Left kidney (tissue), 8 donors: ENCODE results near the gene SUGCT. TPM values are rescaled to one million over a fixed set of nuclear protein-coding genes. Genes with fewer than 3 reads are reported as not detected.
"Not testable (repeated sequence)": the region's sequence is repeated elsewhere in the genome, so short reads cannot be mapped to it uniquely, and the experiment has no call there.

Source experiments
- DNase-seq: peaks from one replicate; pipeline ENCODE4 v3.0.0-alpha.2; 2013
- long read RNA-seq, 8 donors: transcript quantifications; one replicate each; lab custom pipeline, GENCODE V29; 2026
- polyA plus RNA-seq: library from polyadenylated mRNA; unstranded; fragments of 120-200 nt; gene quantifications from one replicate; pipeline ENCODE4 v1.2.1, GENCODE V29; 2013; ENCODE audit not compliant: insufficient read length

SUGCT gene
- polyA plus RNA-seq: 14.0 TPM
- long read RNA-seq, donor 1: 0 reads
- long read RNA-seq, donor 2: 0 reads
- long read RNA-seq, donor 3: 0 reads
- long read RNA-seq, donor 4, partial matches to known transcripts: 0 of 1 reads
- long read RNA-seq, donor 4, other reads (novel, unspliced or antisense): 0 of 1 reads
- long read RNA-seq, donor 5, partial matches to known transcripts: 6 of 8 reads
- long read RNA-seq, donor 5, other reads (novel, unspliced or antisense): 0 of 8 reads
- long read RNA-seq, donor 6, partial matches to known transcripts: 0 of 1 reads
- long read RNA-seq, donor 6, other reads (novel, unspliced or antisense): 0 of 1 reads
- long read RNA-seq, donor 7: 0 reads
- long read RNA-seq, donor 8: 0 reads

DNA sequence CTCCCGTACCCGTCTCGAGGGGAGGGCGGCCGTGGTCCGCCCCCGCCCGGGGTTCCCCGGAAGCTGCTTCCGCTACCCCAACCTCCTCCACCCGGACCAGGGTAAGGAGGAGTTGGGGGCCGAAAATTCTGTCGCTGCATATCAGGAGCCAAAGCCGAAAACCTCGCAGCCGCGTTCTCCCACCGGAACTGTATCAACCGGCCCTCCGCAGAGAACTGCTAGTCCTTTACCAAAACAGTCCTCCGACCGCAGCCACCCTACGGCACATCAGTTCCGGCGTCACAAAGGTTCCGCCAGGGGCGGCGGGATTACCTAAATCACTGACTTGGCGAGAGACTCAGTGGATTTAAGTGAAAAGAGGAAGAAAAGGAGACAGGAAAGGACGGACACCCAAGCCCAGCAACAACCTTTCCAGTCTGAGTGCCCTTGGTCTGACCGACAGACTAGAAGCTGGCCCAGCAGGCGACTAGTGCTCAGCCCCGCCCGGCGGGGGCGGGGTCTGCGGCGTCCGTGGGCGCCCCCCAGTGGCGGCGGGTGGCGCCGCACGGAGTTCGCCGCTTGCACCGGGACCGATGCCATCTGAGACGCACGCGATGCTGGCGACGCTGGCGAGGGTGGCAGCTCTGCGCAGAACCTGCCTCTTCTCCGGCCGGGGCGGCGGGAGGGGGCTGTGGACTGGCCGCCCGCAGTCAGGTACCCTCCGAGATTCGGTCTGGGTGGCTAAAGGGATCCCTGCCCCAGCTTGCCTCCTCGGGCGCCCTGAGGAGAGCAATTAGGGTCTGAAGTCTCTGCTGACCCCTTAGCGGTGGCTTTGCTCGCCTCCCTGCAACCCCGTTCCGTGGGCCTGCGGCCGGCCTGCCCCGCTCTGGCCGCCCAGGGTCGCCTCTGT lies at the start of gene SUGCT, which contains the start of gene MPLKIP:
TSS of gene SUGCT (plus strand) at position 578 of the 889 bp plus-strand sequence.
TSS of gene MPLKIP (minus strand) at position 195 of the 889 bp plus-strand sequence. CDS start at position 140, 55 bp downstream.
- peak; percentile 91 for DNase-seq

DNA sequence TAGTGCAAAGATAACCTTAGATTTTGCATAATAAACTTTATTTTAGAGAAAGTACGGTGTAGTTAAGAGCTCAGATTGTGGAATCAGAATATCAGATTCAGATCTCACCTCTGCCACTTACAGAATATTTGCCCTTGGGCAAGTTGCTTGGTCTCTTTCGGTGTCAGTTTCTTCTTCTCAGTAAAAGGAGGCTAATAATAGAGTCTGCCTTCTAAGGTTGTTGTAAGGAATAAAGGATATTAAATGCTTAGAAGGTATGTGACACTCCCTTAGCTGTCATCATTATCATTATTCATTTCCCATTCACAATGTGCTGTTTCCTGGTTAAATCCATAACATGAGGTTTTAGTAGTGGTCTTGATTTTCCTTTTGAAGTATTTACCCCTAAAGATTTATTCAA lies 42.6 kb upstream of the SUGCT start:
- no peak for DNase-seq

DNA sequence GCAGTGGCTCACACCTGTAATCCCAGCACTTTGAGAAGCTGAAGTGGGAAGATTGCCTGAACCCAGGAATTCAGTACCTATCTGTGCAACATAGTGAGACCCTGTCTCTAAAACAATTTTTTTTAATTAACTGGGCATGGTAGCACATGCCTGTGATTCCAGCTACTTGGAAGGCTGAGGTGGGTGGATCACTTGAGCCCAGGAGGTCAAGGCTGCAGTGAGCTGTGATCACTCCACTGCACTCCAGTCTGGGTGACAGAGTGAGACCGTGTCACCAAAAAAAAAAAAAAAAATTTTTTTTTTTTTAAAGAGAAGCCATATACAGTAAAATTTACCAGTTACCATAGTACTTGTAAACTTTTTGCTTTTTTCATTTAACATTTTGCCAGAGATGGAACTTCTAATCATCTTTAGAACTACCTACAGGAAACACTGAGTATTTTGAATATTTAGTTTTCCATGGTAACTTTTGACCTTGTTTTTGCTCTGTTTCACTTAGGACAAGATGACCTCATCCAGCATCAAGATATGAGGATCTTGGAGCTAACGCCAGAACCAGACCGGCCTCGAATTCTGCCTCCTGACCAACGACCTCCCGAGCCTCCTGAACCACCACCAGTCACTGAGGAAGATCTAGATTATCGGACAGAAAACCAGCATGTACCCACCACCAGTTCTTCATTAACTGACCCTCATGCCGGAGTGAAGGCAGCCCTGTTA lies 41.0 kb upstream of the SUGCT start:
- DNase-seq: no peak

DNA sequence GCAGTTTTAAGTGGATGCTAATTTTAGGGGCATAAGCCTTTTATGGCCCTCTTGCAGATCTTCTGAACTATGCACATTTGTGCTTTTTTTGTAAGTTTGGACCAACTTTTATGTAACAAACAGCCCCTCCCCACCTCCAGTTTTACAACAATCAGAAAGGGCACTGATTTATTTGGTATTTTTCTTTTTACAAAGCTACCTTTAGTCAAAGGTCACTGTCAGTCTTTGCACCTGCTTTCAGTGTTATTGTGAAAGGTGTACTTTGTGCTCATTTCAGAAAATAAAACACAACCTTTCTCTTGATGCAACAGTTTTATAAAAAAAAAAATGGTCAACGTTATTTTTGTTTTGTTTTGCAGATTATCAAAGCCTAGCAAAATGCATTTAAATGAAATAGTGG lies 39.6 kb upstream of the SUGCT start:
- DNase-seq: no peak

DNA sequence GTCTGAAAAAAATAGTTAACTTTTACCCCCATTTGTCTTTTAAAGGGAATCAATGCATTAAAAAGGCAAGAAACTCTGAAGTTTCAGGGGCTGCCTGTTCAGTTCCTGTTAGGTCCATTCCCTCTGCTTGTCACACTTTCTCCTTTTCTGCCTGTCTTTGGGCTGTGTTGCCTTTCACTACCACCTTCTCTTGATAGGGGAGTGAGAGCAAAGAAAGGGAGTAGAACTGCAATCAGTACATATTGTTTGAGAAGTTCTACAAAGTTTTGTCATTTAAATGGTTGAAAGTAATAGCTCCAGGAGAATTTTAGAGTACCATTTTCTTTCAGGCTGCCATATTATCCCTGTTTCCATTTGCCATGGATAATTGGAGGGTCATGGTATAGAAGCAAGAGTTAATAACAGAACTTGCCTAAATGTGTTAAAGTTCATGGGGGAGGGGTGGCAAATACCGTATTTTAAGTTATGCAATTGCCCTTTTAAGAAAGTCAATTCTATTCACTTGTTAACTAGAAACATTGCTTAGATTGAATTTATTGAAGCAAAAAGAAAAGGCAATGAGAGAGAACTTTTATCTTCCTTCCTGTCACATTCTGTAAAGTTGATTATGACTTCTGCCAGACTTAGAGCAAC lies 39.0 kb upstream of the SUGCT start:
- DNase-seq: no peak

DNA sequence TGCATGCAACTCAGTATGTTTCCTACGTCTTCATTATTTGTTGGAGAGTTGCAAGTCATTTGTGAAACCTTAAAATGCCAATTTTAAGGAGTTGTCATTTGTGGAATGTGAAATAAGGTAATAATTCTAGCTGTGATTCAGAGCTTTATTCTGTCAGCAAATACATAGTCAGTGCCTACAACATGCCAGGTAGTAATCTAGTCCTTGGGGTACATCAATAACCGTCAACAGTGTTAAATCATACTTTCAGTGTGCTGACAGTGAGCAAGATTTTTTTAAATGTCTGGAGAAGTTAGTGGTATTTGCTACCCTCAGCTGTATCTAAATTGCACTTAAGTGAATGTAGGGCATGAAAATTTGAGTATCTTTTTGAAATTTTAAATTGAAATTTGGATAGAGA lies 37.1 kb upstream of the SUGCT start:
- no peak for DNase-seq

DNA sequence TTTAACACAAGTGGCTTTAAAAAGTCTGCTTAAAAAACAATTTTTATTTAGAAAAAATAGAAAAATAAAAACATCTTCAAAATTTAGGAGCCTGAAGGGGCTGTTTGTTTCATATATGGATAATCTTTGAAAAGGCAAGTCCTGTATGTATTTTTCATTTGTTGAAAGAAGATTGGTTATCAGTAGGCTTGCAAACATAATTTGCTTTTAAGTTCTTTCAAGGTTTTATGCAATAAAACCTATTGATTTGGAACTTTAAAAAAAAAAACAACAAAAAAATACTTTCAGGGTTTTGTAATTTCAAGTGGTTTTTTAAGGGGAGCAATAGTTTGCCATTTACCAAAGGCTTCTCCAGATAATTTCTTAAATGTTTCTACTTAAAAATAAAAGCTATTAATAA lies 36.0 kb upstream of the SUGCT start:
- DNase-seq: no peak

DNA sequence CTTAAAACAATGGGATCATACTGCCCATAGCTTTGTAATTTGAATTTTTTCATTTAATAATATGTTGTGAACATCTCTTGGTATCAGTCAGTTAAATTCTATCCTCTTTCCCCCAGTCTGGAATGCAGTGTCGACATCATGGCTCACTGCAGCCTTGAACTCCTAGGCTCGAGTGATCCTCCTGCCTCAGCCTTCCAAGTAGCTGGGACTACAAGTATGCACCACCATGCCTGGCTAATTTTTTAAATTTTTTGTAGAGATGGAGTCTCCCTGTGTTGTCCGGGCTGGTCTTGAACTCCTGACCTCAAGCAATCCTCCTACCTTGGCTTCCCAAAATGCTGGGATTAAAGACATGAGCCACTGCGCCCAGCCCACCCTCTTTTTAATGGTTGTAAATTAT lies 35.0 kb upstream of the SUGCT start:
- no peak for DNase-seq

DNA sequence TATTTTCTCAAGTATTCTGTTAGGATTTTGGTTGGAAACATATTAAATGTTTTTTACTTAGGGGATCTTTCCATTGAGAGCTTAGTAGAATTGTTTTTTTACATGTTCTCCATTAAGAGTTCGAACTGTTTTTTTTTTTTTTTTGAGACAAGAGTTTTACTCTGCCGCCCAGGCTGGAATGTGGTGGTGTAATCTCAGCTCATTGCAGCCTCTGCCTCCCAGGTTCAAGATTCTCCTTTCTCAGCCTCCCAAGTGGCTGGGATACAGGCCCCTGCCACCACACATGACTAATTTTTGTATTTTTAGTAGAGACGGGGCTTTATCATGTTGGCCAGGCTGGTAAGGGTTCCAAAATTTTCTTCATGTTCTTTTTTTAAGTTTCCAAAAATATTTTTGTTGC lies 33.6 kb upstream of the SUGCT start:
- DNase-seq: no peak

DNA sequence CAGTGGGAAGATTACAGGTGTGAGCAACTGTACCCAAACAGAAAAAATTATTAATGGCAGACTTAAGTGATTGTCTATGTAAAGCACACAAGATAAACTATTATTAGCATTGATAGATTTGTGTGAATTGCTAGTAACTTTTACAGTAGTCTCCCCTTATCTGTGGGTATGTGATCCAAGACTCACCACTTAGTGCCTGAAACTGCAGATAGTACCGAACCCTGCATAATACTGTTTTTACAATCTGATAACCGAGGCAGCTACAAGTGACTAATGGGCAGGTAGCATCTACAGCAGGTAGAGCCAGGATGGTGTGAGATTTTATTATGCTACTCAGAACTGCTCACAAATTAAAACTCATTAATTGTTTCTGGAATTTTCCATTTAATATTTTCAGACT lies 31.9 kb upstream of the SUGCT start:
- DNase-seq: no peak

DNA sequence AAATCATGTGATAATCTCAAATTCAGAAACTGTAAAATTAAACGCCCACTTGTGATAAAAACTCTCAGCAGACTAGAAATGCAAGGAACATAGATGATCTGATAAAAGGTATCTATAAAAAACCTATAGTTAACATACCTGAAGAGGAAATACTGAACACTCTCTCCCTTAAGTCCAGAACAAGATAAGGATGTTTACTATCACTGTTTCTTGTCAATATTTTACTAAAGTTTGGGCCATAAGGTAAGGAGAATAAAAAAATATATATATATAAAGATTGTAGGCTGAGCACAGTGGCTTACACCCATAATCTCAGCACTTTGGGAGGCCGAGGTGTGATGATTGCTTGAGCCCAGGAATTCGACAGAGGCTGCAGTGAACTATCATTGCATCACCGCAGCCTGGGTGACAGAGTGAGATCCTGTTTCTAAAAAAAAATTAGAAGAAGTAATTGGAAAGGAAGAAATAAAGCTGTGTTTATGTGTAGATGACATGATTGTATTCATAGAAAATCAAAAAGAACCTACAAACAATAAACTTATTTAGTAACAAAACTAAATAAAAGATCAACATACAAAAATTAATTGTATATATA lies 28.8 kb upstream of the SUGCT start:
- no peak for DNase-seq

DNA sequence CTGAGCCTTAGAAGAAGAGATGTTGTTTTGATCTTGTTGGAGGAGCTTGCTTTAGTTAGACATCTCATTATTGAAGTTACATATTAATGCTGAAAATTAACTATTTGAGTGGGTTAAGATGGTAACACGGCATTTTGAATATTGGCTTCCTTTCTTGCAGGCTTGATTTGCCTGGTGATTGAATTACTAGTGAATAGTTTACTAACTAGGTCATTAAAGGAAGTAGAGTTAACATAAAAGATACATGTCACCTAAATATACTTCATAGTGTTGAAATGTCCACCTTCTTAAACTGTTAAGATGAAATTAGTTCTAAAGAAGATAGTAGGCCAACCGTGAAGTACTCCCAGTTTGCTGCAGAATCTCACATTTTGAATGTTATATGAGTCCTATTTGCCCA lies 18.9 kb upstream of the SUGCT start:
- no peak for DNase-seq

DNA sequence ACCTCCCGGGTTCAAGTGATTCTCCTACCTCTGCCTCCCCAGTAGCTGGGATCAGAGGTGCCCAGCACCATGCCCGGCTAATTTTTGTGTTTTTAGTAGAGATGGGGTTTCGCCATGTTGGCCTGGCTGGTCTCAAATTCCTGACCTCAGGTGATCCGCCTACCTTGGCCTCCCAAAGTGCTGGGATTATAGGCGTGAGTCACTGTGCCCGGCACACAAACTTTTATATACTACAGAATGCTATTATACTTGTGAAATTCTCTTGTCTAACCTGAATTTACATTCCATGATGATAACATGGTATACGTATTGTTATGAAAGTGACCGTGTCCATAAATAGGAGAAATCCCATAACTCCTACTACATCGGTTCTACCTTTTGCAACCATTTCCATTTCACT lies 17.6 kb upstream of the SUGCT start:
- DNase-seq: not testable (repeated sequence)

DNA sequence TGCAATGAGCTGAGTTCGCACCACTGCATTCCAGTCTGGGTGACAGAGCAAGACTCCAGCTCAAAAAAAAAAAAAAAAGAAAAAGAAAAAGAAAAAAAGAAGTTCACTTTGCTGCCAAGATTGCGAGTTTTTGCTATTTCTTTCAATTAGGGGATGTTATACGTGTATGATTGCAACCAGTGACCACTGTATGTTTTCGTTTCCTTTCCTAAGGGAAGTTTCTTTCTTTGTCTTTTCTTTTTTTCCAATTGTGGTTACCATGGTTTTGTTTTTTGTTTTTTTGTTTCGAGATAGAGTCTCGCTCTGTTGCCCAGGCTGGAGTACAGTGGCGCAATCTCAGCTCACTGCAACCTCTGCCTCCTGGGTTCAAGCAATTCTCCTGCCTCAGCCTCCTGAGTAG lies 16.6 kb upstream of the SUGCT start:
- not testable (repeated sequence) for DNase-seq

DNA sequence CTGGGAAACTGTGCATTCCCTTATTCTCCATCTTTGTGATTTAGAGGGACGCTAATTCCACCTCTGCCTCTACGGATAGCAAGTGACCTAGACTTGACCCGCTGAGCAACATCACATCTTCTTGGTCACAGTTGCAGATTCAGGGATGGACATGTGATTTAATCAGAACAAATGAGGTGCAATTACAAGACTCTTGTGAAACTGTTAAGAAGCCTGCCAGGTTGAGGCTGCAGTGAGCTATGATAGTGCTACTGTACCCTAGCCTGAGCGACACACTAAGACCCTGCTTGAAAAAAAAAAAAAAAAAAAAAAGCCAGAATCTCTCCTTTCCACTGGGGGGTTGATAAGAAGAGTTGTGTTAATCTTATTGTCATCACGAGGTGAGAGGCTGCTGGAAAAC lies 14.8 kb upstream of the SUGCT start:
- DNase-seq: no peak

DNA sequence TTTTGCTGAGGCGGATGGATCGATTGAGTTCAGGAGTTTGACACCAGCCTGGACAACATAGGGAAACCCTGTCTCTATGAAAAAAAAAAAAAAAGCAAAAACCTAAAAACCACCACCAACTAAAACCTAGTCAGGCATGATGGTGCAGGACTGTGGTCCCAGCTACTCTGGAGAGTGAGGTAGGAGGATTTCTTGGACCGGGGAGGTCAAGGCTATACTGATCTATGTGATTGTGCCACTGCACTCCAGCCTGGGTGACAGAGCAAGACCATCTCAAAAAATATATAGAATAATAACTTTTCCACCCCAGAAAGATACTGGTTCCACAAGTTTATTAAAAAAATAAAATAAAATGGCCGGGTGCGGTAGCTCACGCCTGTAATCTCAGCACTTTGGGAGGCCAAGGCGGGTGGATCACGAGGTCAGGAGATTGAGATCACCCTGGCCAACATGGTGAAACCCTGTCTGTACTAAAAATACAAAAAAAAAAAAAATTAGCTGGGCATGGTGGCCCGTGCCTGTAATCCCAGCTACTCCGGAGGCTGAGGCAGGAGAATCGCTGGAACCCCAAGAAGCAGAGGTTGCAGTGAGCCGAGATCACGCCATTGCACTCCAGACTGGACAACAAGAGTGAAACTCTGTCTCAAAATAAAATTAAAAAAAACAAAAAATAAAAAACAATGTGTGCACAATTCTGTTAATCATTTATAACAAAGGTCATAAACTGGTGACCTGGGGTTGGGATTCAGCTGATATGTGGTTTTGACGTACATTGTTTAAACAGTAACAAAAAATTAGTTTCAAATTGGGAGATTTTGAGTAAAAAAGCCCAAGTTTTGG lies 12.5 kb upstream of the SUGCT start:
- DNase-seq: not testable (repeated sequence)

DNA sequence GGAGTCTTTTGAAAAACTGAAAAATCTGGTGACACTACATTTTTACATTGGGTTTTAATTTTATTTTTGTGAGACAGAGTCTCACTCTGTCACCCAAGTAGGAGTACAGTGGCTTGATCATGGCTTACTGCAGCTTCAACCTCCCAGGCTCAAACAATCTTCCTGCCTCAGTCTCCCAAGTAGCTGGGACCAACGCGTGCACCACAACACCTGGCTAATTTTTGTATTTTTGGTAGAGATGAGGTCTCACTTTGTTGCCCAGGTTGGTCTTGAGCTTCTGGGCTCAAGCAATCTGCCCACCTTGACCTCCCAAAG lies 11.9 kb upstream of the SUGCT start:
- DNase-seq: no peak

DNA sequence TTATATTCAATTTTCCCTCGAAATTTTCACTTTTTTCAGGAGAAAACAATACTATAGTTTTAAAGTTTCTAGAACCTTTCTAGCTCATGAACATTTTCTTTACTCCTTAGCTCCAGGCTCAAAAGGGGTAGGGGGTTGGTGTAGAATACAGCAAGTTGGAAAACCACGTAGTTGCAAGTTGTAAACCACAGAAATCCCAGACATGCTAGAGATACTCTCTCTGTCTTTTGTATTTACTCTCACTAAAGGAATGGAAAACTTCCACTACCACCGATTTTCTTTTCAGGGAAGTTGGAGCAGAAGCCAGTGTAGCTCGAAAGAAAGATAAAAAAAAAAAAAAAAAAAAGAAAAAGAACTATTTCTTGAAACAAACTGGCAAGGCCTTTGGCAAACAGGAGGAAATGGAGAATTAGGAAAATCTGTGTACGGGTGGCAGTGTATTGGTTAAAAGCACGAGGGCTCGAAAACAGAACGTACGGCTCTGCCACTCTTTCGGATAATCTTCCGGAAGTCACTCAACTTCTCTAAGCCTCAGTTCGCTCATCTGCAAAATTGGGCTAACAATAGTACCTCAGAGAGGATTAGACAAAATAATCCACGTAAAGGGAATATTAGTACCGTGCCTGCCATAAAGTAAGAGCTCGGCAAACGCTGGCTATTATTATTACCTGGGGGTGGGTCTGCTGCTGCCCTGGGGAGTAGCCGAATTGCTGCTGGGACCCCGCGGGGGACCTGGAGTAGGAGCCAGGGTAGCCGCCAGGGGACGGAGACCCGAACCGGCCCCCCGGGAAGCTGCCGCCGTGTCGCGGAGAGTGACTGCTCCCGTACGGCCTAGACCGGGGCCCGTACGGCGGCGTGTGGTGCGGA lies 1.0 kb upstream of the SUGCT start:
- DNase-seq: peak; percentile 14

DNA sequence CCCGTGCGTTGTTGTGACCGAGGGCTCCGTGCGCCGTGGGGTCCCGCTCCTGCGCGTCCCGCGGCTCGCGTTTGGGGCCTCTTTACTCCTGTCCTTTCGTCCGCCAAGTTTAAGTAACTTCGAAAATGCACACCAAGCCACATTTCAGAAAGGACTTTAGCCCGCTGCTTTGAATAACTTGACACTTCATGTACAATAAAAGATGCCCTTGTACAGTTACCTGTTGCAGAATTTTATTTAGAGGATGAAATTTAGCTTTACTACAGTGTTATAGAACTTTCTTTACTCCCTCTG lies 459 bp downstream of the SUGCT start:
- peak; percentile 44 for DNase-seq

DNA sequence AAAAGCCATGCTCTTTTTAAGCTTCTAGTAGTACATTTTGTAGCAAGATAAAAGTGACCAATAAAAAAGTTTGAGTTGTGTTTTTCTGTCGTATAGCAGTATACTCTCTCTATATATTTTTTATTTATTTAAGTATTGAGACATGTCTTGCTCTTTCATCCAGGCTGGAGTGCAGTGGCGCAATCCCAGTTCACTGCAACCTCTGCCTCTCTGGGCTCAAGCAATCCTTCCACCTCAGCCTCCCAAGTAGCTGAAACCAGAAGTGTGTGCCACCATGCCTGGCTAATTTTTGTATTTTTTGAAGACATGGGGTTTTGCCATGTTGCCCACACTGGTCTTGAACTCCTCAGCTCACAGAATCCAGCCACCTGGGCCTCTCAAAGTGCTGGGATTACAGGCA lies 2.8 kb downstream of the SUGCT start:
- no peak for DNase-seq
